HG03460 (cell line): ENCODE results near the gene SULT4A1.
A peak's percentile ranks its signal among the peaks of the same experiment; 100 is the strongest.
"Not testable (repeated sequence)": the region's sequence is repeated elsewhere in the genome, so short reads cannot be mapped to it uniquely, and the experiment has no call there.

Experiments
- ATAC-seq: cut with Tn5 transposase; IDR thresholded peaks from one replicate; pipeline ENCODE4 v1.9.1; 2021; ENCODE audit not compliant: unreplicated experiment

SULT4A1 gene

GRCh38 chr22:43887391-43887790, 25.1 kb upstream of the SULT4A1 start:
- ATAC-seq: no peak

- no peak for ATAC-seq
Measured at GRCh38 chr22:43886231-43886630, 23.9 kb upstream of the SULT4A1 start.

DNA sequence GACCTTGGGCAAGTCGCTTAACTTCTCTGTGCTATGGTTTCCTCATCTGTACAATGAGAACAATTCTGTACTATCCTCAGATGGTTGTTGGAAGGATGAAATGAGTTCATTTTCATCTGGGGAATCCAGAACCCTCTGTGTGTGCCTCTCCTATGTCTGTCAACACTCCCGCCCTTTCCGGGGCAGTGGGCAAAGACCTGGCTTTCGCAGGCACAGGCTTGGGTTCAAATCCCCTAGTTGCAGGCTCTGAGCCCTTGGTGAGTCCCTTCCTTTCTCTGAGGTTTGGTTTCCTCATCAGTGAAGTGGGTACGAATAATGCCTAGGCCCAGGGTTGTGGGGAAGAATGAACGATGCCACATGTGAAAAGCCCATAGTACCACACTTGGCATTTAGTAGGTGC, 23.5 kb upstream of the SULT4A1 start:
- no peak for ATAC-seq

GRCh38 chr22:43885319-43885671, 23.0 kb upstream of the SULT4A1 start:
- ATAC-seq: no peak

GRCh38 chr22:43884600-43885318, 22.4 kb upstream of the SULT4A1 start:
- ATAC-seq: peak; percentile 61

DNA sequence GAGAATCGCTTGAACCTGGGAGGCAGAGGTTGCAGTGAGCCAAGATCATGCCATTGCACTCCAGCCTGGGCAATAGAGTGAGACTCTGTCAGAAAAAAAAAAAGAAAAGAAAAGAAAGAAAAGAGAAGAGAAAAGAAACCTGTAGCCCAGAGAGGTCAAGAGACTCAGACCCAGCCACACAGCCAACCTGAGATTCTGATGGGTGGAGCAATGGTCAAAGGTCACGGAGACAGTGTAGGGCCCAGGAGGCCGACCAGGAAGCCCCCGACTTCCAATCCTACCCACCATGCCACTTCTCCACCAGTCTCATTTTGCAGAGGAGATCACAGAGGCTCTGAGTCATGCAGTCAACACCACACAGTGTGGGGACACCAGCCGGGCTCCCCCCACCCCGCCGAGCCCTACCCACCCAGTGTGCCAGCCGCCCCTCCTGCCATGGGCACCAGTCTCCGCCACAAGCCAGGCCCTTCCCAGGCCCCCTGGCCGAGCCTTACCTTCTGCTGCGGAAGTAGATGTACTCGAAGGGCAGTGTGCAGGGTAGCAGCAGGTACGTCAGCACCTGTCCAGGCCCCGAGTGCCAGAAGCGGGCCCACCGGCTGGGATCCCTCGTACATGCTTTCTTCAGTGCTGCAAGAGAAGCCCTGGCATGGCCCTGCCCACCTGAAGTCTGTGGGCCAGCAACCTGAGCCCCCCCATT, 21.6 kb upstream of the SULT4A1 start:
- ATAC-seq: no peak

- ATAC-seq: no peak
Measured at GRCh38 chr22:43883012-43883661, 20.8 kb upstream of the SULT4A1 start.

DNA sequence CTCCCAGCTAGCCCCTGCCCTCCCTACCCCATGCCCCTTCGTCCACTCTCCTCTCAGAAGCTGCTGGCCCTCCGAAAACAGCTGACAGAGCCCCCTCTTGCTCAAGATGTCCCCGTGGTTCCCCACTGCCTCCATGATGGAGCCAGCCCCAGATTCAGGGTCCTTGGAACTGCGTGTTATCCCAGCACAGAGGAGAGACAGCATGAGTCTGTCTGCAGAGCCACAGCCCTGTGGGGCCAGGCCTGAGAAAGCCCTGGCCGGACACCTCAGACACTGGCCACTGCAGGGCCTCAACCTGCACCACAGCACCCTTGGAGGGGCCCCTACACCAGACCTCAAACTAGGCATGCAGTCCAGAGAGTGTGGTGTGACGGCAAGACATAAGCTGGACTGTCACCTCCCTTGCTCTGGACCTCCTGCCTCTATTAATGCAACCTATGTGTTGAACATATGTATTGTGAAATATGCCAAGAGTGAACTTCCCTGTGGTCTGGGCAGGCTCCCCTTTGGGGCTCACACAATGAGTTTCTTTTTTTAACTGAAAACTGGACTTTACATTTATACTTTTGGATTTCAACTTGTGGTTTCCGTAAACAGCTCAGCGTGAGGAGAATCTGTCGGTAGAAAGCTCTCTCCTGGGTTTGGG, 19.9 kb upstream of the SULT4A1 start:
- ATAC-seq: no peak

- no peak for ATAC-seq
Measured at GRCh38 chr22:43881091-43882061, 19.1 kb upstream of the SULT4A1 start.

GRCh38 chr22:43880541-43880991, 18.3 kb upstream of the SULT4A1 start:
- no peak for ATAC-seq

DNA sequence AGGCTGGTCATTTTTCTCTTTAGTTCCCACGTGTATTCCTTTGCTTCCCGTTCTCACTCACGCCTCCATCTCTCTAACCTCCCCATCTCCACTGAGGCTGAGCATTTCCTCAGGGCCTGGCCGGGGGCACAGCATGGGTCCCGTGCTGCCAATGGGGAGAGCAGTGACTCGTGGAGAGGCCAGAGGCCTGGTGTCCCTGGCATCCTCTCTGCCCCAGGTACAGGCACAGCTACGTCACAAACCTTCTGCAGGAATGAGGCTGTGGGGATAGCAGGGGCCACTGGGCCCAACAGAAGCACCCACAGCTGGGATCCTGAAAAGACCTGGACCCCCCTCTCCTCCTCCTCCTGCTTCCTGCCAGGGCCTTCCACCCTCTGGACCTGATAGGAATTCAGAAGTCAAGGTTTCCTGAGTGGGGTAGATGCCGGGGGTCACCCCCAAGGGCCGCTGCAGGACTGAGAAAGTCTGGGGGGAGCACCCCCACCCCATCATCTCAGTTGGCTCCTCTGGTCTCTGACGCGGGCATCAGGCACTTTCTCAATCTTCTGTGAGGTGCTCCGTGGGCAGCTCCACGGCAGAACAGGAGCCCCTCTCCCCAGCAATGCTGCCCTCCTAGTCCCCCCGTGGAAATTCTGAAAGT, 17.7 kb upstream of the SULT4A1 start:
- no peak for ATAC-seq

GRCh38 chr22:43878831-43879550, 16.7 kb upstream of the SULT4A1 start:
- ATAC-seq: no peak

- ATAC-seq: no peak
Measured at GRCh38 chr22:43878079-43878795, 15.9 kb upstream of the SULT4A1 start.

DNA sequence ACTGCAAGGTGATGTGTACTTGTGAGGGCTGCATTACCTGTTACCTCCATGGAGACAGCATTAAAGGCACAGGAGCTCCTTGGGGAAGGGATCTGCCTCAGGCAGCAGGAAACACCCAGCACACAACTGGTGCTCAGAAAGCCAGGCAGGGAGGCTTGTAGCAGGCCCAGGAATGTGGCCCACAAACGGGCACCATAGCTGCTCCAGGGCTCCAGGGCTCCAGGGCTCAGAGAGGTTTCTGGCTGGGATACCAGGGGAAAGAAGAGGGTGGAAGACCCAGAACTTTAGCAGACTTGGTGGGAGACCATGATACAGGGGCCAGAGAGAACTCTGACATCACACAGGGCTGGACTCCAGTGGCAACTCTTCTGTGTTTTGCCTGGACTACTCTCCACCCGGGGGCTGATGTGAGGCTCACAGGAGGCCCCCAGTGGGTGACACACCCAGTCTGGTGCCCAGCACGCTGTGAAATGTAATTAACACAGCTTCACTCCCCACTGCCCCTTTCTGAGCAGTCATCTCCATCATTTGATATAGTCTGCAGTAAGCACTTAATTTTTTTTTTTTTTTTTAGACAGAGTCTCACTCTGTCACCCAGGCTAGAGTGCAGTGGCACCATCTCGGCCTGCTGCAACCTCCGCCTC, 14.7 kb upstream of the SULT4A1 start:
- ATAC-seq: no peak

DNA sequence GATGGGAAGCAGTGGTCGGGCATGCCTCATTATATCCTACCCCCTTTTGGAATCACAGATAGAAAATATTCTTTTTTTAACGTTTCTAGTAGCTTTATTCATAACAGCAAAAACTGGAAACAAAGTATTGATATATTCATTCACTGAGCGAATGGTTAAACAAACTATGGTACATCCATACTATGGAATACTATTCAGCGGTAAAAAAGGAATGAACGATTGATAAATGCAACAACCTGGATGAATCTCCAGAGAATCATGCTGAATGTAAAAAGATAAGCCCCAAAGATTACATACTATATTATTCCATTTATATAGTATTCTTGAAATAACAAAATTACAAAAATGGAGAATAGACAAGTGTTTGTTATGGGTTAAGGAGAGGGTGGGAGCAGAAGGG, 7.5 kb upstream of the SULT4A1 start:
- no peak for ATAC-seq

- ATAC-seq: not testable (repeated sequence)
Measured at GRCh38 chr22:43869001-43869400, 6.7 kb upstream of the SULT4A1 start.

- no peak for ATAC-seq
Measured at GRCh38 chr22:43867839-43868635, 5.7 kb upstream of the SULT4A1 start.

GRCh38 chr22:43862882-43863202, 529 bp upstream of the SULT4A1 start:
- ATAC-seq: no peak
